ENCODE results near the gene EIF5A2.
"Not testable (repeated sequence)": the region's sequence is repeated elsewhere in the genome, so short reads cannot be mapped to it uniquely, and the experiment has no call there.

- TF ChIP-seq CTCF, POLR2A (IDR thresholded peaks at IDR 0.05): not testable (repeated sequence)
Observed at GRCh38 chr3:170884109-170884930, 24.1 kb downstream of the EIF5A2 start.

Data from sigmoid colon (tissue), 3 donors.